Ureter (tissue), 1 donor: ENCODE data around the gene AR. TPM values are rescaled to one million over a fixed set of nuclear protein-coding genes. Genes with fewer than 3 reads are reported as not detected.

ENCODE experiments used
- DNase-seq: peaks from one replicate; pipeline ENCODE4 v3.0.0-alpha.2; 2020; ENCODE audit warnings: low spot score
- total RNA-seq: library from RNA; stranded (reverse); gene quantifications from one replicate; pipeline ENCODE4 v1.2.4, GENCODE V29; 2023
- donor health status: DM: yes; HTN: yes; CAD: no.

AR gene
- total RNA-seq, 1 donor from 2014 or later, result 26.2 TPM

GRCh38 chrX:67563469-67564448, 19.9 kb downstream of the AR start:
- no peak for DNase-seq

- DNase-seq, result no peak
These were observed 20.7 kb downstream of the AR start for GRCh38 chrX:67564475-67564874.

GRCh38 chrX:67568769-67569168, 24.9 kb downstream of the AR start:
- DNase-seq, result no peak

- DNase-seq, result no peak
These were observed 27.0 kb downstream of the AR start for GRCh38 chrX:67570839-67571238.

GRCh38 chrX:67574696-67575095, 30.9 kb downstream of the AR start:
- no peak for DNase-seq

- DNase-seq, result no peak
These were observed 38.6 kb downstream of the AR start for GRCh38 chrX:67582436-67582835.

GRCh38 chrX:67583171-67583570, 39.4 kb downstream of the AR start:
- no peak for DNase-seq

- DNase-seq, result no peak
These were observed 41.6 kb downstream of the AR start for GRCh38 chrX:67585401-67585800.

- no peak for DNase-seq
These were observed 44.3 kb downstream of the AR start for GRCh38 chrX:67587946-67588624.

- no peak for DNase-seq
These were observed 53.3 kb downstream of the AR start for GRCh38 chrX:67596839-67597790.

- DNase-seq, result no peak
These were observed 55.7 kb downstream of the AR start for GRCh38 chrX:67599532-67599931.

- no peak for DNase-seq
These were observed 58.0 kb downstream of the AR start for GRCh38 chrX:67601771-67602170.

- no peak for DNase-seq
These were observed 61.3 kb downstream of the AR start for GRCh38 chrX:67604979-67605703.

- no peak for DNase-seq
These were observed 63.6 kb downstream of the AR start for GRCh38 chrX:67607466-67607865.

- no peak for DNase-seq
These were observed 66.5 kb downstream of the AR start for GRCh38 chrX:67610282-67610681.

- no peak for DNase-seq
These were observed 68.4 kb downstream of the AR start for GRCh38 chrX:67612231-67612630.

- no peak for DNase-seq
These were observed 69.5 kb downstream of the AR start for GRCh38 chrX:67613366-67613765.

GRCh38 chrX:67613996-67614395, 70.2 kb downstream of the AR start:
- DNase-seq, result no peak

GRCh38 chrX:67614423-67614822, 70.6 kb downstream of the AR start:
- DNase-seq, result no peak

- DNase-seq, result no peak
These were observed 75.4 kb downstream of the AR start for GRCh38 chrX:67619253-67619652.

- no peak for DNase-seq
These were observed 78.3 kb downstream of the AR start for GRCh38 chrX:67622053-67622585.
